Measurements from ENCODE around the gene PGBD1. TPM values are rescaled to one million over a fixed set of nuclear protein-coding genes. Genes with fewer than 3 reads are reported as not detected.
"Not testable (repeated sequence)": the region's sequence is repeated elsewhere in the genome, so short reads cannot be mapped to it uniquely, and the experiment has no call there.

The PGBD1 gene
- total RNA-seq, 4 donors from 2014 or later: 0.64 to 2.3 (median 1.2) TPM

DNA sequence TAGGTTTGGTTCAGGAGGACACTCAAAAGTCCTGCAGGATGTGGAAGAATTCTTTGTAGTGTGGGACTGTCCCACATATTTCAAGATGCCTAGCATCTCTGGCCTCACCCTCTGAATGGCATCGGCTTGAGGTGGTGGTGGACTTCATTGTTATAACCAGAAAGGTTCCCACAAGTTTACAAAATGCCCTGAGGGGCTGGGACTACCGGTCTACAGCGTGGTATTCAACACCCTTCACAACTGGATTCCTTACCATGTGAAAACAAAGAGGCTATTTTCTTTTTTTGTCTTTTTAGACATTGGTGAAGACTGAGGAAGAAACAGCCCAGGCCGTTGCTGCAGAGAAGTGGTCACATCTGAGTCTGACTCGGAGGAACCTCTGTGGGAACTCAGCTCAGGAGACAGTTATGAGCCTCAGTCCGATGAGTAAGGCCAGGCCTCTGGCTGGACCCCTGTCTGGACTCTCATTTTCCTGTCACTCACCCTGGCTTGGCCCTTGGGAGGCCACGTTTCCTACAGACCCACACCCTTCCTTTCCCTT is 15.2 kb downstream of the PGBD1 start:
- Histone ChIP-seq H3K9me3 (no peaks in the 10 kb centered on the region), H3K27ac (no peak overlapping the region), H3K27me3 (no peaks in the 10 kb centered on the region), H3K4me3 (no peak overlapping the region), H3K36me3 (peaks cover 5% of the 10 kb centered on the region), H3K4me1 (no peaks in the 10 kb centered on the region)
- DNase-seq (ENCODE audit: low spot score in 2 of 2): no peak
- 91% methylated on average over 7 of the region's 7 CpGs for WGBS
- TF ChIP-seq POLR2AphosphoS5 (IDR thresholded peaks at IDR 0.05) (no peak), EP300 (IDR thresholded peaks at IDR 0.05) (no peak), POLR2A (IDR thresholded peaks at IDR 0.05) (no peak)
- TF ChIP-seq, protein P1, sequence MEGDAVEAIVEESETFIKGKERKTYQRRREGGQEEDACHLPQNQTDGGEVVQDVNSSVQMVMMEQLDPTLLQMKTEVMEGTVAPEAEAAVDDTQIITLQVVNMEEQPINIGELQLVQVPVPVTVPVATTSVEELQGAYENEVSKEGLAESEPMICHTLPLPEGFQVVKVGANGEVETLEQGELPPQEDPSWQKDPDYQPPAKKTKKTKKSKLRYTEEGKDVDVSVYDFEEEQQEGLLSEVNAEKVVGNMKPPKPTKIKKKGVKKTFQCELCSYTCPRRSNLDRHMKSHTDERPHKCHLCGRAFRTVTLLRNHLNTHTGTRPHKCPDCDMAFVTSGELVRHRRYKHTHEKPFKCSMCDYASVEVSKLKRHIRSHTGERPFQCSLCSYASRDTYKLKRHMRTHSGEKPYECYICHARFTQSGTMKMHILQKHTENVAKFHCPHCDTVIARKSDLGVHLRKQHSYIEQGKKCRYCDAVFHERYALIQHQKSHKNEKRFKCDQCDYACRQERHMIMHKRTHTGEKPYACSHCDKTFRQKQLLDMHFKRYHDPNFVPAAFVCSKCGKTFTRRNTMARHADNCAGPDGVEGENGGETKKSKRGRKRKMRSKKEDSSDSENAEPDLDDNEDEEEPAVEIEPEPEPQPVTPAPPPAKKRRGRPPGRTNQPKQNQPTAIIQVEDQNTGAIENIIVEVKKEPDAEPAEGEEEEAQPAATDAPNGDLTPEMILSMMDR (IDR thresholded peaks at IDR 0.05): no peak

DNA sequence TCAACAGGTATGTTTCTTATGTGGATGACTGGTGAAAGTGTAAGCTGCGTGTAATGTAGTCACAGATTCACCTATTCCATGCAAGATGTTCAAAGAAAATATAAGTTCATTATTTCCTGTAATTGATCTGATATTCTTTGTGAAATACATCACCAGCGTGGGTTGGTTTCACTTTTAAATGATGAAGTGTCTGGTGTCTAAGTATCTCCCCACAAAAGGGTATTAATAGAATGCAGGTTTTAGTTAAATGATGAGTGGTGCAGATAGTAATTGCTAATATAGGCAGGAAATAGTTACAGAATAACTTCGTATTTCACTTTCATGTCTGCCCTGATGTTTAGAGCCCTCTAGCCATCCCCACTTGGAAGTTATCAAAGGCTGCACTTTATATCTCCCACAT is 22.2 kb downstream of the PGBD1 start:
- Histone ChIP-seq H3K36me3 (peaks cover 5% of the 10 kb centered on the region), H3K9me3 (no peaks in the 10 kb centered on the region), H3K27ac (no peak overlapping the region), H3K4me1 (no peaks in the 10 kb centered on the region), H3K4me3 (no peak overlapping the region), H3K27me3 (no peaks in the 10 kb centered on the region)
- WGBS: 88% methylated on average over 3 of the region's 3 CpGs
- no peak for DNase-seq (ENCODE audit: low spot score in 2 of 2)
- TF ChIP-seq EP300 (IDR thresholded peaks at IDR 0.05): no peak
- TF ChIP-seq POLR2A (IDR thresholded peaks at IDR 0.05): no peak
- no peak for TF ChIP-seq POLR2AphosphoS5 (IDR thresholded peaks at IDR 0.05)
- TF ChIP-seq, protein P1 (IDR thresholded peaks at IDR 0.05): no peak

DNA sequence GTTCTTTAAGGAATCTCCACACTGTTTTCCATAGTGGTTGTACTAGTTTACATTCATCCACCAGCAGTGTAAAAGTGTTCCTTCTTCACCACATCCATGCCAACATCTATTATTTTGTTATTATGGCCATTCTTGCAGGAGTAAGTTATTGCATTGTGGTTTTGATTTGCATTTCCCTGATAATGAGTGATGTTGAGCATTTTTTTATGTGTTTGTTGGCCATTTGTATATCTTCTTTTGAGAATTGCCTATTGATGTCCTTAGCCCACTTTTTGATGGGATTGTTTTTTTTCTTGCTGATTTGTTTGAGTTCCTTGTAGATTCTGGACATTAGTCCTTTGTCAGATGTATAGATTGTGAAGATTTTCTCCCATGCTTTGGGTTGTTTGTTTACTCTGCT is 25.0 kb downstream of the PGBD1 start:
- DNase-seq (ENCODE audit: low spot score in 2 of 2); H3K27ac ChIP-seq; H3K4me3 ChIP-seq; H3K9me3 ChIP-seq; H3K27me3 ChIP-seq; H3K36me3 ChIP-seq; H3K4me1 ChIP-seq: not testable (repeated sequence)

DNA sequence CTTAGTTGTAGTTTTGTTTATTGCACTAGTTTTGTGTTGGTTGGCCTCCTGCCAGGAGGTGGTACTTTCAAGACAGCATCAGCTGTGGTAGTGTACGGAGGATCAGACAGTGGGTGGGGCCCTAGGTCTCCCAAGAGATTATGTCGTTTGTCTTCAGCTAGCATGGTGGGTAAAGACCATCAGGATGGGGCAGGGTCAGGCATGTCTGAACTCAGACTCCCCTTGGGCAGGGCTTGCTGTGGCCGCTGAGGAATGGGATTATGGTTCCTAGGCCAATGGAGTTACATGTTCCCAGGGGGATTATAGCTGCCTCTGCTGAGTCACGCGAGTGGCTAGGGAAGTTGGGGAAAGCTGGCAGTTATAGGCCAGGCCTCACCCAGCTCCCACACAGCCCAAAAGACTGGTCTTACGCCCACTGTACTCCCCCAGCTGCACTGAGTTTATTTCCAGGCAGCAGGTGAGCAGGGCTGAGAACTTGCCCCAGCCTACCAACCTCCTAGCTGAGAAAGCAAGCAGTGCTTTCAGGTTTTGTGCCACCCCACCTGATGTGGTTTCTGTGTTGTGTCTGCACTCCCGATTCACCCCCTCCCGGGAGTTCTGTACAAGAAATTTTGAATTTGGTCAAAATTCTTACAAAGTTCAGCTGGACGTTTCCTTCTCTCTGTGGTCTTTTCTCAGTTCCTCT is 29.9 kb downstream of the PGBD1 start:
- 80% methylated on average over 9 of the region's 9 CpGs for WGBS
- H3K9me3 ChIP-seq: no peaks in the 10 kb centered on the region
- H3K27me3 ChIP-seq: no peaks in the 10 kb centered on the region
- no peaks in the 10 kb centered on the region for H3K4me1 ChIP-seq
- DNase-seq (ENCODE audit: low spot score in 2 of 2): no peak
- H3K4me3 ChIP-seq: no peak overlapping the region
- H3K36me3 ChIP-seq: no peaks in the 10 kb centered on the region
- TF ChIP-seq POLR2A (IDR thresholded peaks at IDR 0.05) (no peak), POLR2AphosphoS5 (IDR thresholded peaks at IDR 0.05) (no peak), EP300 (IDR thresholded peaks at IDR 0.05) (no peak)
- TF ChIP-seq, protein P1 (IDR thresholded peaks at IDR 0.05): no peak
- no peak overlapping the region for H3K27ac ChIP-seq

DNA sequence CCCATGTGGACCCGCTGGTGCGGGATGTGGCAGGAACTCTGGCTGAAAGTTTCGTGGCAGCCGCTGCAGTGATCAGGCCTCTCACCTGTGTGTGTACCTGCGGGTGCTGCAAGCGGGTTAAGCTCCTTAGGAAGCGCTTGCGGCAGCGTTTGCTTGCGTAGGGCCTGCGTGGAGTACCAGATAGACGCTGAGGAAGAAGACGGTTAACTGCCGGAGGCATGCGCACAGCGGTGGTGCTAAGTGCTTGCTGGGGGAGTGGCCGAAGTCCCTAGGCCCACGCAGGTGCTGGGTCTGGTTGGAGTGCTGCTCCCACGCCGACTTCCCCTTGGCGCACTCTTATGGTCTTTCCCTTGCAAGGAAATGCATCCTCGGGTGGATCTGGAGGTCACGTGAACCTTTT is 31.6 kb downstream of the PGBD1 start:
- 95% methylated on average over 23 of the region's 23 CpGs for WGBS
- no peaks in the 10 kb centered on the region for H3K36me3 ChIP-seq
- H3K27me3 ChIP-seq: no peaks in the 10 kb centered on the region
- H3K4me1 ChIP-seq: no peaks in the 10 kb centered on the region
- no peak overlapping the region for H3K4me3 ChIP-seq
- no peak for DNase-seq (ENCODE audit: low spot score in 2 of 2)
- H3K9me3 ChIP-seq: no peaks in the 10 kb centered on the region
- H3K27ac ChIP-seq: no peak overlapping the region
- TF ChIP-seq EP300 (IDR thresholded peaks at IDR 0.05) (no peak), POLR2A (IDR thresholded peaks at IDR 0.05) (no peak), POLR2AphosphoS5 (IDR thresholded peaks at IDR 0.05) (no peak)
- TF ChIP-seq, protein P1 (IDR thresholded peaks at IDR 0.05): no peak

Measured in suprapubic skin (tissue), 4 donors.